Measurements from ENCODE around the gene MACROD2. TPM values are rescaled to one million over a fixed set of nuclear protein-coding genes. Genes with fewer than 3 reads are reported as not detected.

Gene MACROD2
- total and polyA plus RNA-seq, 2 of the 4 experiments (the other 2 are of a cell fraction) = not detected

DNA sequence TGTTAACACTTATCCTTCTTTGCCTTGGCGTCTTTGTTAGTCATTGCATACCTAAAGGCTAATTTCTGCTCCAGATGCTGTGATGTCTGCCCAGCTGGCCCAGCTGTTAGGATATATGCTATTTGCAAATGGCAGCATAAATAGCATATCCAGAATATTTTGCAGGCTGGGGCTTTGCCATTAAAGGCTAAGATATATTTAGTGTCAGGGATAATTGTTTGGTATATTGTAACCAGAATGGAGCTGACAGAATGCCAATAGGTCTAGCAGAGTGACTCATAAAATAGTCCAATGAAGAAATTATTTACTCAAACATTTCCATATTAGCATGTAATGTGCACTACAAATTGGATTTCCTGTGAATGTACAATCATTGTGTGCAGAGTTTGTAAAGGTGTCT is 926.2 kb downstream of the MACROD2 start:
- no TSS peak for BruUV-seq (replicated peaks)
- H4K20me1 ChIP-seq (ENCODE audit: insufficient read depth, low read length) = no peaks in the 10 kb centered on the region

More for the DNA sequence above, 926.2 kb downstream of the MACROD2 start:
- dilution Hi-C loops (cut with HindIII; ENCODE audit: low sequenced_read_pairs, unreplicated experiment) (no loop called here), intact Hi-C loops (cut with micrococcal nuclease) (no loop called here), in situ Hi-C loops (cut with MboI; ENCODE audit: low sequenced_read_pairs) (no loop called here)
- Histone ChIP-seq H4K5ac (ENCODE audit: low read depth, low read length) (no peak overlapping the region), H3K4me3 (ENCODE audit: insufficient read depth, low read depth, low read length) (no peak overlapping the region), H2AK9ac (replicated peaks; ENCODE audit: low read depth, low read length, poor library complexity) (no peak overlapping the region), H4K8ac (ENCODE audit: low read depth in 2 of 2, low read length in 2 of 2) (no peak overlapping the region), H3K27ac (ENCODE audit: insufficient read depth, low read length) (no peak overlapping the region), H2AFZ (replicated peaks; ENCODE audit: low read length, poor library complexity) (no peak overlapping the region), H3K36me3 (ENCODE audit: control insufficient read depth, insufficient read depth, low read length) (no peaks in the 10 kb centered on the region), H3K56ac (ENCODE audit: extremely low read depth, insufficient read depth, low read length) (no peak overlapping the region), H3K4ac (ENCODE audit: low read depth, low read length) (no peak overlapping the region), H3K9me3 (ENCODE audit: control insufficient read depth, insufficient read depth, low read length) (peaks cover 1% of the 10 kb centered on the region; the same call in 1 of the 2 replicates), H3K4me1 (ENCODE audit: control insufficient read depth, insufficient read depth, low read length) (no peaks in the 10 kb centered on the region), H4K91ac (ENCODE audit: insufficient read depth, low read depth, low read length) (no peak overlapping the region), H3K9ac (ENCODE audit: low read depth, low read length) (no peak overlapping the region), H3K9me1 (ENCODE audit: insufficient read depth, low read length) (no peaks in the 10 kb centered on the region), H2BK120ac (ENCODE audit: low read depth, low read length) (no peak overlapping the region), H2BK20ac (ENCODE audit: low read depth, low read length) (no peak overlapping the region), H2BK15ac (ENCODE audit: low read depth, low read length) (no peak overlapping the region), H3K18ac (ENCODE audit: low read depth, low read length) (no peak overlapping the region), H2BK5ac (ENCODE audit: low read depth, low read length, poor library complexity, severe bottlenecking) (no peak overlapping the region), H3K27me3 (ENCODE audit: control insufficient read depth, insufficient read depth, low read length) (no peaks in the 10 kb centered on the region), H3K4me2 (ENCODE audit: low read depth, low read length) (no peak overlapping the region), H3K79me1 (ENCODE audit: low read depth in 1 of 2, low read length in 2 of 2) (no peaks in the 10 kb centered on the region), H2AK5ac (ENCODE audit: low read depth, low read length) (no peak overlapping the region), H3K14ac (replicated peaks; ENCODE audit: low read depth, low read length) (no peak overlapping the region), H3K23ac (ENCODE audit: low read depth, low read length) (no peak overlapping the region)
- DNase-seq (no peak), ATAC-seq (ENCODE audit: low read depth) (no peak)
- WGBS, 2 experiments (ENCODE audit: extremely low coverage in 2 of 2, insufficient read length in 1 of 2) = no CpG with 5 or more reads among the region's 1 CpG
- TF ChIP-seq MXI1 (IDR thresholded peaks at IDR 0.05; ENCODE audit: borderline replicate concordance, low read depth, low read length) (no peak), MAFK (IDR thresholded peaks at IDR 0.05; ENCODE audit: low read depth, low read length) (no peak), CEBPB (IDR thresholded peaks at IDR 0.05; ENCODE audit: low read depth, low read length) (no peak), POLR2A (IDR thresholded peaks at IDR 0.05; ENCODE audit: low read depth, low read length) (no peak), BHLHE40 (IDR thresholded peaks at IDR 0.05; ENCODE audit: low read depth, low read length) (no peak), FOS (IDR thresholded peaks at IDR 0.05; ENCODE audit: low read depth, low read length) (no peak), CHD1 (IDR thresholded peaks at IDR 0.05; ENCODE audit: low read depth, low read length) (no peak), NFE2L2 (IDR thresholded peaks at IDR 0.05; ENCODE audit: low read depth, low read length) (no peak), MAZ (IDR thresholded peaks at IDR 0.05; ENCODE audit: borderline replicate concordance, low read depth, low read length) (no peak), RFX5 (IDR thresholded peaks at IDR 0.05; ENCODE audit: low read depth, low read length) (no peak), RAD21 (IDR thresholded peaks at IDR 0.05; ENCODE audit: low read length) (no peak)
- TF ChIP-seq, protein P1, sequence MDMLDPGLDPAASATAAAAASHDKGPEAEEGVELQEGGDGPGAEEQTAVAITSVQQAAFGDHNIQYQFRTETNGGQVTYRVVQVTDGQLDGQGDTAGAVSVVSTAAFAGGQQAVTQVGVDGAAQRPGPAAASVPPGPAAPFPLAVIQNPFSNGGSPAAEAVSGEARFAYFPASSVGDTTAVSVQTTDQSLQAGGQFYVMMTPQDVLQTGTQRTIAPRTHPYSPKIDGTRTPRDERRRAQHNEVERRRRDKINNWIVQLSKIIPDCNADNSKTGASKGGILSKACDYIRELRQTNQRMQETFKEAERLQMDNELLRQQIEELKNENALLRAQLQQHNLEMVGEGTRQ (IDR thresholded peaks at IDR 0.05; ENCODE audit: low read depth, low read length) = no peak
- TF ChIP-seq, protein P2, sequence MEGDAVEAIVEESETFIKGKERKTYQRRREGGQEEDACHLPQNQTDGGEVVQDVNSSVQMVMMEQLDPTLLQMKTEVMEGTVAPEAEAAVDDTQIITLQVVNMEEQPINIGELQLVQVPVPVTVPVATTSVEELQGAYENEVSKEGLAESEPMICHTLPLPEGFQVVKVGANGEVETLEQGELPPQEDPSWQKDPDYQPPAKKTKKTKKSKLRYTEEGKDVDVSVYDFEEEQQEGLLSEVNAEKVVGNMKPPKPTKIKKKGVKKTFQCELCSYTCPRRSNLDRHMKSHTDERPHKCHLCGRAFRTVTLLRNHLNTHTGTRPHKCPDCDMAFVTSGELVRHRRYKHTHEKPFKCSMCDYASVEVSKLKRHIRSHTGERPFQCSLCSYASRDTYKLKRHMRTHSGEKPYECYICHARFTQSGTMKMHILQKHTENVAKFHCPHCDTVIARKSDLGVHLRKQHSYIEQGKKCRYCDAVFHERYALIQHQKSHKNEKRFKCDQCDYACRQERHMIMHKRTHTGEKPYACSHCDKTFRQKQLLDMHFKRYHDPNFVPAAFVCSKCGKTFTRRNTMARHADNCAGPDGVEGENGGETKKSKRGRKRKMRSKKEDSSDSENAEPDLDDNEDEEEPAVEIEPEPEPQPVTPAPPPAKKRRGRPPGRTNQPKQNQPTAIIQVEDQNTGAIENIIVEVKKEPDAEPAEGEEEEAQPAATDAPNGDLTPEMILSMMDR (conservative IDR thresholded peaks at IDR 0.05; ENCODE audit: low read depth, low read length) = no peak
- POLR2A ChIA-PET (ENCODE audit: unreplicated experiment) = no interaction called here
- CTCF ChIA-PET = no interaction called here

Measured in IMR-90 (cell line).